GM12878 (cell line): Measurements from ENCODE around the gene HEXB. TPM values are rescaled to one million over a fixed set of nuclear protein-coding genes. Genes with fewer than 3 reads are reported as not detected.

ENCODE experiments used
- BCL11A ChIP-seq: IDR thresholded peaks from 2 replicates; pipeline ENCODE4 v1.6.1; 2011; ENCODE audit warnings: low read depth, low read length
- CEBPB ChIP-seq, 2 experiments: fragments of 150-350 bp in 1 of 2; IDR thresholded peaks; 2 replicates each; pipeline ENCODE4 v1.6.1; 2012 to 2014; ENCODE audit warnings: low read depth in 2 of 2, low read length in 2 of 2, borderline replicate concordance in 1 of 2, inconsistent platforms in 1 of 2
- LARP7 ChIP-seq: fragments of 450-650 bp; IDR thresholded peaks from 2 replicates; pipeline ENCODE4 v1.6.1; 2017; ENCODE audit warnings: mild to moderate bottlenecking
- NR2C2 ChIP-seq: IDR thresholded peaks from 2 replicates; pipeline ENCODE4 v1.6.1; 2011; ENCODE audit warnings: borderline replicate concordance, low read depth; ENCODE audit not compliant: control insufficient read depth, insufficient read length
- POU2F2 ChIP-seq: IDR thresholded peaks from 3 replicates; pipeline ENCODE4 v1.6.1; 2011; ENCODE audit warnings: low read depth, mild to moderate bottlenecking, low read length, borderline replicate concordance
- SMAD1 ChIP-seq: fragments of 450-650 bp; IDR thresholded peaks from 2 replicates; pipeline ENCODE4 v1.6.1; 2018; ENCODE audit warnings: mild to moderate bottlenecking, low read depth; ENCODE audit not compliant: partially characterized antibody
- SP1 ChIP-seq: IDR thresholded peaks from one replicate; pipeline ENCODE4 v1.6.1; 2011; ENCODE audit warnings: low read depth, low read length
- SREBF1 ChIP-seq: IDR thresholded peaks from 2 replicates; pipeline ENCODE4 v1.6.1; 2012; ENCODE audit warnings: mild to moderate bottlenecking, low read length
- polyA plus RNA-seq, 11 experiments: library from polyadenylated mRNA; depleted of rRNA in 4 of 11; unstranded in 6 of 11; stranded (reverse) in 5 of 11; fragments of >200 nt; fragmentation: Nextera tagmentation in 4 of 11; fragmentation: Illumina TruSeq in 1 of 11; extraction: Ambion mirVana in 4 of 11; extraction: Trizol in 1 of 11; gene quantifications; 1 replicate in 1 of 11; 2 replicates in 10 of 11; pipeline versions ENCODE4 v1.2.1 to v1.2.3, GENCODE V29; 2011 to 2016; ENCODE audit warnings: inconsistent platforms in 2 of 11, missing spikeins in 2 of 11, low read depth in 1 of 11
- total RNA-seq, 4 experiments: library from RNA; depleted of rRNA in 3 of 4; stranded (reverse); fragments of >200 nt in 3 of 4; fragmentation: Illumina TruSeq in 1 of 4; extraction: Trizol in 1 of 4; gene quantifications; 2 replicates each; pipeline versions ENCODE4 v1.2.1 to v1.2.3, GENCODE V29; 2013 to 2021
- TF ChIP-seq, protein P1 (sequence below): fragments of 450-650 bp; IDR thresholded peaks from 2 replicates; pipeline ENCODE4 v1.6.1; 2018; ENCODE audit warnings: mild to moderate bottlenecking, low read depth, moderate library complexity; ENCODE audit not compliant: partially characterized antibody
- TF ChIP-seq, protein P2 (sequence below): IDR thresholded peaks from 2 replicates; pipeline ENCODE4 v1.6.1; 2012; ENCODE audit warnings: low read depth, low read length, improper control_type of control experiment
- TF ChIP-seq, protein P3 (sequence below): fragments of 450-650 bp; IDR thresholded peaks from 2 replicates; pipeline ENCODE4 v1.6.1; 2017; ENCODE audit warnings: mild to moderate bottlenecking, moderate library complexity
- TF ChIP-seq, protein P4 (sequence below): fragments of 450-650 bp; formaldehyde crosslinking; IDR thresholded peaks from 2 replicates; pipeline ENCODE4 v1.4.0; 2020; ENCODE audit warnings: mild to moderate bottlenecking, moderate library complexity
- TF ChIP-seq, protein P5 (sequence below): fragments of 450-650 bp; IDR thresholded peaks from 2 replicates; pipeline ENCODE4 v1.6.1; 2018; ENCODE audit warnings: borderline replicate concordance, mild to moderate bottlenecking; ENCODE audit not compliant: partially characterized antibody

Gene HEXB
- total and polyA plus RNA-seq, 10 of the 15 experiments (the other 5 are each of a cell fraction or from before 2014, with no cell fraction given): 13.5 to 76.0 (median 42.6) TPM

DNA sequence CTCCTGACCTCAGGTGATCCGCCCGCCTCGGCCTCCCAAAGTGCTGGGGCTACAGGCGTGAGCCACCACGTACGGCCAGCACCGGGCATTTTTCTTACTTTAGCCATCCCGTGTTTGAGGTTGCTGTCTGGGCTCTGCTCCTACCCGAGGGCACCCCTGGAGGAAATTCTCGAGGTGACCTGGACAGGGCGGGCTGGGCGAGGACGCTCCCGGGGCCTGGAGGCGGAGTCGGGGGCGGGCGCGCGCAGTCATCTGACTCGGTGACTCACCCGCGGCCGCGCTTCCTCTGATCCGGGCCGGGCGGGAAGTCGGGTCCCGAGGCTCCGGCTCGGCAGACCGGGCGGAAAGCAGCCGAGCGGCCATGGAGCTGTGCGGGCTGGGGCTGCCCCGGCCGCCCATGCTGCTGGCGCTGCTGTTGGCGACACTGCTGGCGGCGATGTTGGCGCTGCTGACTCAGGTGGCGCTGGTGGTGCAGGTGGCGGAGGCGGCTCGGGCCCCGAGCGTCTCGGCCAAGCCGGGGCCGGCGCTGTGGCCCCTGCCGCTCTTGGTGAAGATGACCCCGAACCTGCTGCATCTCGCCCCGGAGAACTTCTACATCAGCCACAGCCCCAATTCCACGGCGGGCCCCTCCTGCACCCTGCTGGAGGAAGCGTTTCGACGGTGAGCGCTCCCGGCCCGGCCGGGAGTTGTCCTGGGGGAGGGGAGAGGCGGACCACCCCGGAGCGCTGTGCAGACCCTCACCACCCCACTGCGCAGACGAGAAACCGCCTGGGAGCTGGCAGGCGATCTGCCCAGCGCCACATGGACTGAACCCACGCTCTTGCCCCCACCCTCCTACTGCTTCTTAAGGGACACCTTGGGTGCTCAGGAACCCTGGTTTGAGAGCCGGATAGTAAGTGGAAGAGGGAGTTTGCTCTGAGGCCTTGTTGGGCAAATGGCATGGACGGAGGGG is at the start of gene HEXB (continued):
- TF ChIP-seq, protein P1, sequence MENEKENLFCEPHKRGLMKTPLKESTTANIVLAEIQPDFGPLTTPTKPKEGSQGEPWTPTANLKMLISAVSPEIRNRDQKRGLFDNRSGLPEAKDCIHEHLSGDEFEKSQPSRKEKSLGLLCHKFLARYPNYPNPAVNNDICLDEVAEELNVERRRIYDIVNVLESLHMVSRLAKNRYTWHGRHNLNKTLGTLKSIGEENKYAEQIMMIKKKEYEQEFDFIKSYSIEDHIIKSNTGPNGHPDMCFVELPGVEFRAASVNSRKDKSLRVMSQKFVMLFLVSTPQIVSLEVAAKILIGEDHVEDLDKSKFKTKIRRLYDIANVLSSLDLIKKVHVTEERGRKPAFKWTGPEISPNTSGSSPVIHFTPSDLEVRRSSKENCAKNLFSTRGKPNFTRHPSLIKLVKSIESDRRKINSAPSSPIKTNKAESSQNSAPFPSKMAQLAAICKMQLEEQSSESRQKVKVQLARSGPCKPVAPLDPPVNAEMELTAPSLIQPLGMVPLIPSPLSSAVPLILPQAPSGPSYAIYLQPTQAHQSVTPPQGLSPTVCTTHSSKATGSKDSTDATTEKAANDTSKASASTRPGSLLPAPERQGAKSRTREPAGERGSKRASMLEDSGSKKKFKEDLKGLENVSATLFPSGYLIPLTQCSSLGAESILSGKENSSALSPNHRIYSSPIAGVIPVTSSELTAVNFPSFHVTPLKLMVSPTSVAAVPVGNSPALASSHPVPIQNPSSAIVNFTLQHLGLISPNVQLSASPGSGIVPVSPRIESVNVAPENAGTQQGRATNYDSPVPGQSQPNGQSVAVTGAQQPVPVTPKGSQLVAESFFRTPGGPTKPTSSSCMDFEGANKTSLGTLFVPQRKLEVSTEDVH: no peak
- TF ChIP-seq LARP7 (peak; percentile 78), CEBPB (IDR thresholded peaks at IDR 0.05; ENCODE audit: borderline replicate concordance in 1 of 2, low read depth in 2 of 2, low read length in 2 of 2) (no peak), POU2F2 (no peak), NR2C2 (no peak), SP1 (no peak), SREBF1 (no peak), BCL11A (no peak), SMAD1 (no peak)
- TF ChIP-seq, protein P2, sequence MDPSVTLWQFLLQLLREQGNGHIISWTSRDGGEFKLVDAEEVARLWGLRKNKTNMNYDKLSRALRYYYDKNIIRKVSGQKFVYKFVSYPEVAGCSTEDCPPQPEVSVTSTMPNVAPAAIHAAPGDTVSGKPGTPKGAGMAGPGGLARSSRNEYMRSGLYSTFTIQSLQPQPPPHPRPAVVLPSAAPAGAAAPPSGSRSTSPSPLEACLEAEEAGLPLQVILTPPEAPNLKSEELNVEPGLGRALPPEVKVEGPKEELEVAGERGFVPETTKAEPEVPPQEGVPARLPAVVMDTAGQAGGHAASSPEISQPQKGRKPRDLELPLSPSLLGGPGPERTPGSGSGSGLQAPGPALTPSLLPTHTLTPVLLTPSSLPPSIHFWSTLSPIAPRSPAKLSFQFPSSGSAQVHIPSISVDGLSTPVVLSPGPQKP: no peak
- TF ChIP-seq, protein P3, sequence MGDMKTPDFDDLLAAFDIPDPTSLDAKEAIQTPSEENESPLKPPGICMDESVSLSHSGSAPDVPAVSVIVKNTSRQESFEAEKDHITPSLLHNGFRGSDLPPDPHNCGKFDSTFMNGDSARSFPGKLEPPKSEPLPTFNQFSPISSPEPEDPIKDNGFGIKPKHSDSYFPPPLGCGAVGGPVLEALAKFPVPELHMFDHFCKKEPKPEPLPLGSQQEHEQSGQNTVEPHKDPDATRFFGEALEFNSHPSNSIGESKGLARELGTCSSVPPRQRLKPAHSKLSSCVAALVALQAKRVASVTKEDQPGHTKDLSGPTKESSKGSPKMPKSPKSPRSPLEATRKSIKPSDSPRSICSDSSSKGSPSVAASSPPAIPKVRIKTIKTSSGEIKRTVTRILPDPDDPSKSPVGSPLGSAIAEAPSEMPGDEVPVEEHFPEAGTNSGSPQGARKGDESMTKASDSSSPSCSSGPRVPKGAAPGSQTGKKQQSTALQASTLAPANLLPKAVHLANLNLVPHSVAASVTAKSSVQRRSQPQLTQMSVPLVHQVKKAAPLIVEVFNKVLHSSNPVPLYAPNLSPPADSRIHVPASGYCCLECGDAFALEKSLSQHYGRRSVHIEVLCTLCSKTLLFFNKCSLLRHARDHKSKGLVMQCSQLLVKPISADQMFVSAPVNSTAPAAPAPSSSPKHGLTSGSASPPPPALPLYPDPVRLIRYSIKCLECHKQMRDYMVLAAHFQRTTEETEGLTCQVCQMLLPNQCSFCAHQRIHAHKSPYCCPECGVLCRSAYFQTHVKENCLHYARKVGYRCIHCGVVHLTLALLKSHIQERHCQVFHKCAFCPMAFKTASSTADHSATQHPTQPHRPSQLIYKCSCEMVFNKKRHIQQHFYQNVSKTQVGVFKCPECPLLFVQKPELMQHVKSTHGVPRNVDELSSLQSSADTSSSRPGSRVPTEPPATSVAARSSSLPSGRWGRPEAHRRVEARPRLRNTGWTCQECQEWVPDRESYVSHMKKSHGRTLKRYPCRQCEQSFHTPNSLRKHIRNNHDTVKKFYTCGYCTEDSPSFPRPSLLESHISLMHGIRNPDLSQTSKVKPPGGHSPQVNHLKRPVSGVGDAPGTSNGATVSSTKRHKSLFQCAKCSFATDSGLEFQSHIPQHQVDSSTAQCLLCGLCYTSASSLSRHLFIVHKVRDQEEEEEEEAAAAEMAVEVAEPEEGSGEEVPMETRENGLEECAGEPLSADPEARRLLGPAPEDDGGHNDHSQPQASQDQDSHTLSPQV: no peak
- TF ChIP-seq, protein P4, sequence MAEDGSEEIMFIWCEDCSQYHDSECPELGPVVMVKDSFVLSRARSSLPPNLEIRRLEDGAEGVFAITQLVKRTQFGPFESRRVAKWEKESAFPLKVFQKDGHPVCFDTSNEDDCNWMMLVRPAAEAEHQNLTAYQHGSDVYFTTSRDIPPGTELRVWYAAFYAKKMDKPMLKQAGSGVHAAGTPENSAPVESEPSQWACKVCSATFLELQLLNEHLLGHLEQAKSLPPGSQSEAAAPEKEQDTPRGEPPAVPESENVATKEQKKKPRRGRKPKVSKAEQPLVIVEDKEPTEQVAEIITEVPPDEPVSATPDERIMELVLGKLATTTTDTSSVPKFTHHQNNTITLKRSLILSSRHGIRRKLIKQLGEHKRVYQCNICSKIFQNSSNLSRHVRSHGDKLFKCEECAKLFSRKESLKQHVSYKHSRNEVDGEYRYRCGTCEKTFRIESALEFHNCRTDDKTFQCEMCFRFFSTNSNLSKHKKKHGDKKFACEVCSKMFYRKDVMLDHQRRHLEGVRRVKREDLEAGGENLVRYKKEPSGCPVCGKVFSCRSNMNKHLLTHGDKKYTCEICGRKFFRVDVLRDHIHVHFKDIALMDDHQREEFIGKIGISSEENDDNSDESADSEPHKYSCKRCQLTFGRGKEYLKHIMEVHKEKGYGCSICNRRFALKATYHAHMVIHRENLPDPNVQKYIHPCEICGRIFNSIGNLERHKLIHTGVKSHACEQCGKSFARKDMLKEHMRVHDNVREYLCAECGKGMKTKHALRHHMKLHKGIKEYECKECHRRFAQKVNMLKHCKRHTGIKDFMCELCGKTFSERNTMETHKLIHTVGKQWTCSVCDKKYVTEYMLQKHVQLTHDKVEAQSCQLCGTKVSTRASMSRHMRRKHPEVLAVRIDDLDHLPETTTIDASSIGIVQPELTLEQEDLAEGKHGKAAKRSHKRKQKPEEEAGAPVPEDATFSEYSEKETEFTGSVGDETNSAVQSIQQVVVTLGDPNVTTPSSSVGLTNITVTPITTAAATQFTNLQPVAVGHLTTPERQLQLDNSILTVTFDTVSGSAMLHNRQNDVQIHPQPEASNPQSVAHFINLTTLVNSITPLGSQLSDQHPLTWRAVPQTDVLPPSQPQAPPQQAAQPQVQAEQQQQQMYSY (CRISPR knock-in tag): no peak
- TF ChIP-seq, protein P5, sequence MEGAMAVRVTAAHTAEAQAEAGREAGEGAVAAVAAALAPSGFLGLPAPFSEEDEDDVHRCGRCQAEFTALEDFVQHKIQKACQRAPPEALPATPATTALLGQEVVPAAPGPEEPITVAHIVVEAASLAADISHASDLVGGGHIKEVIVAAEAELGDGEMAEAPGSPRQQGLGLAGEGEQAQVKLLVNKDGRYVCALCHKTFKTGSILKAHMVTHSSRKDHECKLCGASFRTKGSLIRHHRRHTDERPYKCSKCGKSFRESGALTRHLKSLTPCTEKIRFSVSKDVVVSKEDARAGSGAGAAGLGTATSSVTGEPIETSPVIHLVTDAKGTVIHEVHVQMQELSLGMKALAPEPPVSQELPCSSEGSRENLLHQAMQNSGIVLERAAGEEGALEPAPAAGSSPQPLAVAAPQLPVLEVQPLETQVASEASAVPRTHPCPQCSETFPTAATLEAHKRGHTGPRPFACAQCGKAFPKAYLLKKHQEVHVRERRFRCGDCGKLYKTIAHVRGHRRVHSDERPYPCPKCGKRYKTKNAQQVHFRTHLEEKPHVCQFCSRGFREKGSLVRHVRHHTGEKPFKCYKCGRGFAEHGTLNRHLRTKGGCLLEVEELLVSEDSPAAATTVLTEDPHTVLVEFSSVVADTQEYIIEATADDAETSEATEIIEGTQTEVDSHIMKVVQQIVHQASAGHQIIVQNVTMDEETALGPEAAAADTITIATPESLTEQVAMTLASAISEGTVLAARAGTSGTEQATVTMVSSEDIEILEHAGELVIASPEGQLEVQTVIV: no peak
